NCI-H1436 treated with DMSO at 0.1 percent for 48 hours (cell line): ENCODE results near the gene CCNH.

Experiments used
- DNase-seq: peaks from one replicate; lab custom pipeline; 2025; lab: John Stamatoyannopoulos, UW

Gene CCNH

GRCh38 chr5:87403409-87403808 is 9.3 kb downstream of the CCNH start:
- DNase-seq: no peak

- DNase-seq: no peak
Observed at GRCh38 chr5:87401626-87402025, 11.1 kb downstream of the CCNH start.

GRCh38 chr5:87400305-87400899 is 12.3 kb downstream of the CCNH start:
- no peak for DNase-seq

GRCh38 chr5:87399720-87400119 is 13.0 kb downstream of the CCNH start:
- no peak for DNase-seq

- DNase-seq: no peak
Observed at GRCh38 chr5:87398981-87399614, 13.6 kb downstream of the CCNH start.

GRCh38 chr5:87394411-87395165 is 18.1 kb downstream of the CCNH start:
- DNase-seq: no peak

- DNase-seq: no peak
Observed at GRCh38 chr5:87393331-87393730, 19.4 kb downstream of the CCNH start.

- no peak for DNase-seq
Observed at GRCh38 chr5:87392801-87393200, 19.9 kb downstream of the CCNH start.

- DNase-seq: no peak
Observed at GRCh38 chr5:87392170-87392569, 20.6 kb downstream of the CCNH start.

- no peak for DNase-seq
Observed at GRCh38 chr5:87390576-87391199, 22.0 kb downstream of the CCNH start.

- DNase-seq: no peak
Observed at GRCh38 chr5:87390075-87390474, 22.7 kb downstream of the CCNH start.

- DNase-seq: no peak
Observed at GRCh38 chr5:87389296-87390034, 23.3 kb downstream of the CCNH start.

- DNase-seq: no peak
Observed at GRCh38 chr5:87388129-87388528, 24.6 kb downstream of the CCNH start.

GRCh38 chr5:87385802-87386201 is 26.9 kb downstream of the CCNH start:
- no peak for DNase-seq

GRCh38 chr5:87383216-87383615 is 29.5 kb downstream of the CCNH start:
- no peak for DNase-seq

- DNase-seq: no peak
Observed at GRCh38 chr5:87382224-87382623, 30.5 kb downstream of the CCNH start.

GRCh38 chr5:87372705-87373104 is 40.0 kb downstream of the CCNH start:
- DNase-seq: no peak

GRCh38 chr5:87369431-87369830 is 43.3 kb downstream of the CCNH start:
- DNase-seq: no peak

- DNase-seq: no peak
Observed at GRCh38 chr5:87368601-87369000, 44.1 kb downstream of the CCNH start.

GRCh38 chr5:87367243-87367642 is 45.5 kb downstream of the CCNH start:
- DNase-seq: no peak

GRCh38 chr5:87361536-87362213 is 51.1 kb downstream of the CCNH start:
- no peak for DNase-seq

GRCh38 chr5:87361031-87361445 is 51.7 kb downstream of the CCNH start:
- DNase-seq: no peak
